ENCODE measurements around the gene VEGFB.
A peak's percentile ranks its signal among the peaks of the same experiment; 100 is the strongest.

VEGFB gene

DNA sequence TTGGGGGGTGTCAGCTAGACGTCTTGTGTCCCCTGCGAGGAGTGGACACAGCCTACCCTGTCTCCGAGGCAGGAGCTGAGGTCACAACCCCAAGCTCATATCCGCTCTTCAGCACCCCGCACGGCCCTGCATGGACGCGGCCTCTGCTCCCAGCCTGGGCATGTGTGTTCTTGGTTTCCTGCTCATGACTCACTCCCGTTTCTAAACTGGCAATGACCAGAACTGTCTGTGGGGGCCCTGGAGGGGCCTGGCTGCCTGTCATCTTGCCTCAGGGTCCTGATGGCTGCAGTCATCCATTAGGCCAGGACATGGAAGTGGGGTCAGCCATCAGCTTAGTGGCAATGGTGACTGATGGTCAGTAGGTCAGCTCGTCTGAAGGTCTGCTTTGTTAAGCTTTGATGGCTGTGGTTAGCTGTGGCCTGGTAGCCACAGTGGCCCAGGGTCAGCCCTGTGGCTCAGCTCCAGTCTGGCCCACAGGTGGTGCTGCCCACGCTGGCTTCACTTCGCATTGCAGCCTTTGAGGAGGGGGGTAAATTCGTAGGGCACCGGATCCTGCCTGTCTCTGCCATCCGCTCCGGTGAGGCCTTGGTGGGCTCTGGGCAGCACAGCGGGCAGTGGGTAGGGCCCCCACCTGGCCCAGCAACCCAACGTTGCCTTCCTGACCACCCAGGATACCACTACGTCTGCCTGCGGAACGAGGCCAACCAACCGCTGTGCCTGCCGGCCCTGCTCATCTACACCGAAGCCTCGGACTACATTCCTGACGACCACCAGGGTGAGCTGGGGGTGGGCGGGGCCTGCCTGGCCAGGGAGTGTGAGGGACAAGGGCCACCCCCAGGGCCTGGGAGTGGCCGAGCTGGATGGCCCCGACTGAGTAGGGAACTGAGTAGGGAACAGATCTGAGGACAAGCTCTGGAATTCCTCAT is 28.9 kb downstream of the VEGFB start:
- DNase-seq, result no peak

GRCh38 chr11:64263947-64264317 is 29.5 kb downstream of the VEGFB start:
- no peak for DNase-seq

GRCh38 chr11:64264371-64264852 is 30.0 kb downstream of the VEGFB start:
- no peak for DNase-seq

DNA sequence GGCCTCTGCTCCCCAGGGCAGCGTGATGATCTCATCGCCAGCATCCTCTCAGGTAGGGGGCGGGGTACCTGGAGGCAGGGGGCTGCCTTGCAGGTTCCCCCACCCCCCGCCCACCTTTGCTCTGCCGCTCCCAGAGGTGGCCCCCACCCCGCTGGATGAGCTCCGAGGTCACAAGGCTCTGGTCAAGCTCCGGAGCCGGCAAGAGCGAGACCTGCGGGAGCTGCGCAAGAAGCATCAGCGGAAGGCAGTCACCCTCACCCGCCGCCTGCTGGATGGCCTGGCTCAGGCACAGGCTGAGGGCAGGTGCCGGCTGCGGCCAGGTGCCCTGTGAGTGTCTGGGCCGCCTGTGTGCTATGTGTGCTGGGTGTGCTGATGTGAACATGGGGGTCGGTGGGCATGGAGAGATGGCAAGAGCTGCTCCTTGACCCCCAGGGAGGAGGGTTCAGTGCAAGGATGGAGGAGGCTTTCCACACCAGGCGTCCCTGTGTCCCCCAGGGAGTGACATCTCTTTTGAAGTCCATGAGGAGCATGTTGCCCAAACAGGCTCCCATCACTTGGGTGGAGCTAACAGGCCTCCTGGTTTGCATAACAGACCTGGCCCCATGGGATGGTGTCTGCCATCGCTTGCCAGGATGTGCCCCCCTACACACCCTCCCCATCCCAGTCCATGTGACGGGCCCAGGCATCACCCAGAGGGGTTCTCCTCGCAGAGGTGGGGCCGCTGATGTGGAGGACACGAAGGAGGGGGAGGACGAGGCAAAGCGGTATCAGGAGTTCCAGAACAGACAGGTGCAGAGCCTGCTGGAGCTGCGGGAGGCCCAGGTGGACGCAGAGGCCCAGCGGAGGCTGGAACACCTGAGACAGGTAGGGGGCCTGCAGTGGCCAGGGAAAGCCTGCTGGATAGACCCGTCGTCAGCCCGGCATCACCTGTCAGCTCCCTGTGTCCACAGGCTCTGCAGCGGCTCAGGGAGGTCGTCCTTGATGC is 31.1 kb downstream of the VEGFB start:
- no peak for DNase-seq

- no peak for DNase-seq
Observed at GRCh38 chr11:64266339-64266738, 32.0 kb downstream of the VEGFB start.

DNA sequence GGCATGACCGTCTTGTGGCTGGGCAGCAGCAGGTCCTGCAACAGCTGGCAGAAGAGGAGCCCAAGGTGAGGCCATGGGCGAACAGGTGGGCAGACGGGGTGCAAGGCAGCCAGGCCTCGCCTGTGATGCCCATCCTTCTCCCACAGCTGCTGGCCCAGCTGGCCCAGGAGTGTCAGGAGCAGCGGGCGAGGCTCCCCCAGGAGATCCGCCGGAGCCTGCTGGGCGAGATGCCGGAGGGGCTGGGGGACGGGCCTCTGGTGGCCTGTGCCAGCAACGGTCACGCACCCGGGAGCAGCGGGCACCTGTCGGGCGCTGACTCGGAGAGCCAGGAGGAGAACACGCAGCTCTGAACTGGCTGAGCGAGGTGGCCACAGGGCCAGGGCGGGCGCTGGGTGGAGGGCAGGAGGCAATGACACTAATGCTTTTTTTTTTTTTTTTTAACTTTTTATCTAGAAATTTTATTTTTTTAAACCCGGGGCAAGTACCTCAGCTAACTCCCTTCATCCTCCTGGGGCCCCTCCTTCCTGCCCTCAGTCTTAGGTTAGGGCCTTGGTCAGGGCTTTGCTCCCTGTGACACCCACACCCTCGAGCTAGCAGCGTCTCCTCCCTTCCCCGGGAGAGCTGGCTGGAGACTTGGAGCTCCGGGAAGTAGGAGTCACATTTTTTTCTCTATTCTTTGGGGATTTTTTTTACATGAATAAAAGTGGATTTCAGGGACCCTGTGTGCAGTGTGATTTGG is 33.0 kb downstream of the VEGFB start:
- no peak for DNase-seq

- DNase-seq, result peak; percentile 6
Observed at GRCh38 chr11:64268025-64268892, 33.9 kb downstream of the VEGFB start.

DNA sequence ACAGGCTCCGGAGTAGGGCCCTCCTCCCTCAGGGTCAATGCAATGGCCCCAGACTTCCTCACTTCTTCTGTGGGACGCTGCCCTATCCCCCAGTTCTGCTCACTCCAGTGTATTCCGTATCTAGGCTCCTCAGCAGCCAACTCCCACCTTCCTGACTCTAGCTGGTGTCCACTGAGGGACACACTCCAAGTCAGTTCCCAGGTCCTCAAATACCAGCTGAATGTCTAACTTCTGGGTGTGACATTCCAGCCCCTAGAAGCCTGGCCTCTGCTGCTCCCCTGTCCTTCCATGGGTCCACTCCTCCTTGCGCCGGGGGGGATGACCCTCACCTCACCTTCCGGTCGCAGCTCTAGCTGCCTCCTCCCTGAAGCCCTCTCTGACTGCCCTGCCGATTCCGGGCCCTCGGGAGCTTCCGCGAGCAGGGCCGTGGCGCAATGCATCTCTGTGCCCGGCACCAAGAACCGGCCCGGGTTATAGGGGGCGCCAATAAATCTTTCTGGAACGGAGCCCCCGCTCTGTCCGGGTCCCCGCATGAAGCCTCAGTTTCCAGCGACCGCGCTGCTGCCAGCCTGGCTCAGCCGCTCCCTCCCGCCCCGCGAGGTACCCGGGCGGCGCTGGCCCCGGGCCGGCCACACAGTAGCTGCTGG is 34.6 kb downstream of the VEGFB start:
- no peak for DNase-seq

DNA sequence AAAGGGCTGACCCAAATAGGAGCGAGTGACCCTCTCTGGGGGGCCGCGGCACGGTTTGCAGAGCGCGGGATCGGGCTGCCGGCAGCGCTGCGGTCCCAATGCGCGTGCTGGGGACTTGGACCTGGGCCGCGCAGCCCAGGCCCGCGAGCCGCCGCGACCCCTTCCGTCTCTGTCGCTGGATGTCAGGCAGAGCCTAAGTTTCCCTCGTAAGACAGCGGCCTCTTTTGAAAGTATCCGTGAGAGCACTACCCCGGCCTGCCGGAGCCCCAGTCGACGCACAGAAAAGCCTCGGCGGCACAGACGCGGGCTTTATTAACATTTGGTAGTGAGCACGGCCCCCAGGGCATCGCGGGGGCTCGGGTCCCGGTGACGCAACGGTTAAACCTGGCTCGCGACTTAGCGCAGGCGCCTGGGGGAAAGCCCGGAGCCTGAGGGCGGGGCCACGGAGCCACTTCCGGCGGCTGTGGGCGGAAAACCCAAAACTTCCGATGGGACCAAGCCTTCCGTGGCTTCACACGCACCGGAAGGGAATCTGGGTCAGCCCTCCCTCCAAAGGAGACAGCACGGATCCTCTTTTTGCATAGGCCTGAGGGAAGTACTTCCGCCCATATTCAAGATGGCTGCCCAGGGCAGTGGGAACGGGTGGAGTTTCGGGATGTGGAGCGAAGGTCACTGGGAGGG is 35.3 kb downstream of the VEGFB start:
- DNase-seq, result peak; percentile 99

GRCh38 chr11:64275031-64275800 is 40.8 kb downstream of the VEGFB start:
- no peak for DNase-seq

DNA sequence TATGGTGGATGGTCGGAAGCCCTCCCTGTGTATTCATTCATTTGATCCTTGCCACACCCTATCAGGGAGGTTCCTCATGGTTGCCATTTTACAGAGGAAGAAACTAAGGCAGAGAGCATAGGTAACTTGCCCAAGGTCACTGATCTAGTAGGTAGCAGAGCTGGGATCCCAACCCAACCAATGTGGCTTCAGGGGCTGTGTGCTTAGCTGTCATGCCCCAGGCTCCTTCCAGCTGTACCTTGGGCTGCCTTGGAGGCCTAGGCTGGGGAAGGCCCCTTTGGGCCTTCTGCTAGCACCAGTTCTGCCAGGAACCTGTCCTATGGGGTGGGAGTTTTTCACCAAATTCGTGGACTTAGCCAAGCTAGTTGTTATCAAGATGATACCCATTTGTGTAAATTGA is 41.5 kb downstream of the VEGFB start:
- DNase-seq, result no peak

DNA sequence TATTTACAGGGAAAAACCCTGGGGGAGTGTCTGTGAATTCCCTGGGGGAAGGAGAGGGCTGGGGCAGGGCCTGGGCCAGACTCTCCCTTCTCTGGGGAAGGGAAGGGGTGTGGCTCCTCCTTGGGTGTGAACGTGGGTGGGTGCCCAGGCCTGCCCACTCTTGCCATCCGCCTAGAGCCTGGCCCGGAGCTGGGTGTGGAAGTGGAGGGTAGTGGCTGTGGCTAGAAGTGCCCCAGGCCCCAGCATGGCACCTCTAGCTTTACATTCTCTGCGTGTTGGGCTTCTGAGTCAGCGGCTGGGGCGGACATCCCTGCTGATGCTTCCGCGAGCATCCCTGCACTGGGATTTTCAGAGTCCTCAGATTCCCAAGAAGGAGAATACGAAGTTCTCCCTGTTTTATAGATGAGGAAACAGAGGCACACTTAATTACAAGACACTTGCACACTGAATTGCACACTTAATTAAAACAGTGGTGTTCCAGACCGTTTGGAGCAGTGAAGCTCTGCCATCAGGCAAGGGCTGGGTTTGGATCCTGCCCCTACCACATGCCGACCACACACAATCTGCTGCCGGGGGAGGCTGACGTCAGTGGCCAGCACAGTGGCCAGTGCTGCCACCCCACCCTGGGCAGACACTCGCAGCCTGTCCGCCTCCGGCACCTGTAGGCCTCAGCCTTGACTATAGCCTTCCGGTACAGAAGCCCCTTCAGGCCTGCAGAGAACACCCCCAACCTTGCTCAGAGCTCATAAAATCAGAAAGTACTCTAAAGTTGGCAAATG is 42.5 kb downstream of the VEGFB start:
- DNase-seq, result no peak

GRCh38 chr11:64278576-64279190 is 44.3 kb downstream of the VEGFB start:
- DNase-seq, result no peak

GRCh38 chr11:64281957-64282770 is 47.8 kb downstream of the VEGFB start:
- DNase-seq, result no peak

GRCh38 chr11:64283092-64283491 is 48.7 kb downstream of the VEGFB start:
- no peak for DNase-seq

- peak; percentile 92 for DNase-seq
Observed at GRCh38 chr11:64284048-64284961, 49.9 kb downstream of the VEGFB start, which contains the start of gene BAD. BAD (minus strand) TSS chr11:64284665; CDS start chr11:64284368, 297 bp downstream.
